Activated CD8-positive, alpha-beta memory T cell treated with anti-CD3 and anti-CD28 coated beads, Interleukin-2, amount 50 U/mL, for 24 hours (primary cell): ENCODE results near the gene CD3E.

ENCODE experiments used
- DNase-seq: peaks from one replicate; pipeline ENCODE4 v3.0.0-alpha.2; 2020; ENCODE audit errors: extremely low read depth

The CD3E gene

GRCh38 chr11:118304568-118305248, at the start of gene CD3E:
Gene CD3E, plus strand, starts transcription at chr11:118304730. Its CDS starts 223 bp downstream, at chr11:118304953.
- DNase-seq, result no peak

- DNase-seq, result no peak
Measured at GRCh38 chr11:118258410-118258809, 46.1 kb upstream of the CD3E start.

GRCh38 chr11:118259138-118259537, 45.4 kb upstream of the CD3E start:
- no peak for DNase-seq

DNA sequence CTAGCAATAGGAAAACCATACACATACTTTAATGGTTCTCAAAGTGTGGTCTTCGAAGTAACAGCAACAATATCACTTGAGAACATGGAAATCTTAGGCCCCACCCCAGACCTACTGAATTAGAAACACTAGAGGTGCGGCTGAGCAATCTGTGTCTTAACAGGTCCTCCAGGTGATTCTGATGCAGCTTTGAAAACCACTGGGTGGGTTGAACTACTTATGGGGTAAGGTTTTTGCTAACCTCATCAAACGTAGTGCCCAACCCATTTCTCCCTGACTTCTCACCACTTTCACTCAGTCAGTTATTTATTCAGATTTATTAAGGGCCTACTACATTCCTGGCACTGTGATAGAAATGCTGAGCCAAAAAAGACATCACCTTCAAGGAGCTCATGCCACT, 44.2 kb upstream of the CD3E start:
- DNase-seq, result no peak

- no peak for DNase-seq
Measured at GRCh38 chr11:118263112-118263511, 41.4 kb upstream of the CD3E start.

DNA sequence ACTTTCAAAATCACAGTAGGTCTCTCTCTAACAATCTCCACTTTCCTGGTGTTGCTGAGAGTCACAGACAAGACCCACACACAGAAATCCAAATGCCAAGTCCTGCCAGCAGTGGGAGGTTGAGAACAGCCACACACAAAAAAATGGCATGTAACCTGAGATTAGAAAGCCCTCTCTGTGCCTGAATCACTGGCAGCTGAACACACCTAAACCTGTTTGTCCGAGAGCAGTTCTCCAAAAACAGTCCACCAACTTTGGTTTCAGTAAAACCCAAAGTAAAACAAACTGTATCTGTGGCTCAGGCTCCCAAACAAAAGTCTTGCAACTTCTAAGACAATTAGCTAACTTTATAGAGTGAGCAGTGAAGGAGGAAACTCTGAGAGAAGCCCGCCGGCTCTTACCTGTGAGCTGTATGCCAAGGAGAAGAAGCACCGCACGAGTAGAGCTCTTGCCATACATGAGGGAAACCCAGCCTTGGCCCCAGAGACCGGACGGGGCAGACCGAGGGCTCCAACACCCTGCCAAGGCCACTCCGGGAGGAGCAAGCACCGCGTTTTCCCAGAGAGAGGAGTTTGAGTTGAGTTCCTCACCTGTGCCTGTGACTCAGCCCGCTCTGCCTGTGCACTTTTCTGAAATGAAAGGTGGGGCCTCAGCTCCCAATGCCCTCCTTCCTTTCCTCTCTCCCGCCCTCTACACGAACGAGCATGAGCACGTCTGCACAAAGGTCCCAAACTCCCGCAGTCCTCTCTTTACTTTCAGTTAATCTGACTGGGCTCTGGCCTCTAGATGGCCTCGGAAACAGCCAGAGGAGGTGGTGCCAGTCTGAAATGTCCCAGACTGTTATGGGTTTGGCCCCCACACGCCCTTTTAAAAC, 40.6 kb upstream of the CD3E start, which contains the start of gene MPZL2:
Gene MPZL2 (minus strand): TSS at position 603 of the 874 bp plus-strand sequence. CDS start 144 bp downstream, at position 459.
- no peak for DNase-seq

DNA sequence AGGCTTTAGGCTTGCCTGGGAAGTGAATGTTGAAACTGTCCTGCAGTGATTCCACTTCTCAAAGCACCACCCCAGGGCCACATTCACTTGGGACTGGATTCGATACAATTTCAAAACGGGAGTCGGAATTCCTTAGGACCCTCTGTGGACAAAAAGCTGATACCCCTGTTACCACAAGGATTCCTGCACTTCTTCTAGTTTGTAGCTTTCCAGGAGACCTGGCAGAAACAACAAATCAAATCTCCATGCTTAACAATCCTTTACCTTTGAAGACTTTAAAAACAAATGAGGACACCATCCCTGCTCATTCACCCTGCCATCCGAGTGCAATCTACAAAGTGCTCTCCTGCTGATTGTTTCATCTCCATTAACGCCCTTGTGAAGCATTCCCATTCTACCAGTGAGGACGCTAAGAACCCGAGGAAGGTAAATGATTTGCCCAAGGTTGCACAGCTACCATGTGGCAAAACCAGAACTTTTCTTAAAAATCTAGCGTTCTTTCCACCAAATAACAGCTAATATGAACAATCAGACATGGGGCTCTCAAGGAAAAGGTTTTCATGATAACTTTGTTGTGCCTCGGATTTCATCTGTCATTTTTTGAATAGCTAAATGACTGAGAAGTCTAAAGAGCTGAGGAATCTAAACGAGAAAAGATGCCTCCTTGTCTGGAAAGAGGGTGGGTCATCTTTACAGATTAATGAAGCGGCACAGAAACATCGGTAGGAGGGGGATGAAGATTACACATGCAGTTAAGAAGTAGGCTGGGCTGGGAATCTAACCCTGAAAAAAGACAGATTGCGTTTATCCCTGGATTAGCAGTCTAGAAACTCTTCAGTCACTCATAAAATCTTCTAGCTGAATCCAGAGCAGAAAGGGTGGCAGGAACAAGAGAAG, 39.7 kb upstream of the CD3E start:
- no peak for DNase-seq

- no peak for DNase-seq
Measured at GRCh38 chr11:118265954-118266353, 38.6 kb upstream of the CD3E start.

GRCh38 chr11:118267486-118267885, 37.0 kb upstream of the CD3E start:
- DNase-seq, result no peak

- DNase-seq, result no peak
Measured at GRCh38 chr11:118272001-118272400, 32.5 kb upstream of the CD3E start.

GRCh38 chr11:118274186-118274585, 30.3 kb upstream of the CD3E start:
- no peak for DNase-seq

DNA sequence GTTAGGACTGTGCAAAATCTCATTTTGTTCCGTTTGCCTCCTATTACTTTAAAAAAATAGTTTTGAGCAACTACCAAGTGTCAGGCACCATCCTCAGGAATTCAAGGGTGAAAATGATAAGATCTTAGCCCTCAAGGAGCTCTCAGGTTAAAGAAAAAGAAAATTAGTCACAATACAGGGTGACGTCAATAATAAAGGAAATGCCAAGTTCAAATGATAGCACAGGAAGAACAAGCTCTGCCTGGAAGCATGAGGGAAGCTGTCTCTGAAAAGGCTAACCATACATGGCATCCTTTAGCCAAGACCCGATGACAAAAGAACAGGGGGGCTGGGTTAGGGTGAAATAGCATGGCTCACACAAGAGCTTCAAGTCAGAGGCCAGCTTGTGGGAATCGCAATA, 29.4 kb upstream of the CD3E start:
- DNase-seq, result no peak

- DNase-seq, result no peak
Measured at GRCh38 chr11:118276422-118276821, 28.1 kb upstream of the CD3E start.

- DNase-seq, result no peak
Measured at GRCh38 chr11:118277312-118277711, 27.2 kb upstream of the CD3E start.

DNA sequence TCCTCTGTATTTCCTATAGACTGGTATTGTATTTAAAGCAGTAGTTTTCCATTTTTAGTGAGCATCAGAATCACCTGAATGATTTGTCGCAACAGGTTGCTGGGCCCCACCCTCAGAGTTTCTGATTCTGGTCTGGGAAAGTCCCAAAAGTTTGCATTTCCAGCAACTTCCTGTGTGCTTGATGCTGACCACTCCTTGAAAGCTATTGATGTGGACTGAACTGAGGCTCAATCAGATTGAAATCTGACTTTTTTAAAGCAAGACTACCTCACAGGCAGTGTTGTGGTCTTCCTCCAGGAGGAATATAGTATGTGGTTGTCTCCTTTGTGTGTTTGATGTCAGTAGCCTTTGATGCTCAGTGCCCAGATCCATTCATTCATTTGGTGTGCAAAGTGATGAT, 23.2 kb upstream of the CD3E start:
- DNase-seq, result no peak

- DNase-seq, result no peak
Measured at GRCh38 chr11:118282606-118283005, 21.9 kb upstream of the CD3E start.

- no peak for DNase-seq
Measured at GRCh38 chr11:118283037-118283636, 21.4 kb upstream of the CD3E start.

DNA sequence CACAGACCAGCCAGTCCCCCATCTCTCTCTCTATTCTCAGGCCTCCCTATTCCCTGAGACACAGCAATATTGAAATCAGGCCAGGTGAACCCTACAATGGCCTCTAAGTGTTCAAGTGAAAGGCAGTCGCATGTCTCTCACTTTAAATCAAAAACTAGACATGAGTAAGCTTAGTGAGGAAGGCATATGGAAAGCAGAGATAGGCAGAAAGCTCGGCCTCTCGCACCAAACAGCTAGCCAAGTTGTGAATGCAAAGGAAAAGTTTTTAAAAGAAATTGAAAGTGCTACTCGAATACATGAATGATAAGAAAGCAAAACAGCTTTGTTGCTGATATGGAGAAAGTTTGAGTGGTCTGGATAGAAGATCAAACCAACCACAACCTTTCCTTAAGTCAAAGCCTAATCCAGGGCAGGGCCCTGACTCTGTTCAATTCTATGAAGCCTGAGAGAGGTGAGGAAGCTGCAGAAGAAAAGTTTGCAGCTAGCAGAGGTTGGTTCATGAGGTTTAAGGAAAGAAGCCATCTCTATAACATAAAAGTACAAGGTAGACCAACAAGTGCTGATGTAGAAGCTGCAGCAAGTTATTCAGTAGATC, 20.7 kb upstream of the CD3E start:
- no peak for DNase-seq

DNA sequence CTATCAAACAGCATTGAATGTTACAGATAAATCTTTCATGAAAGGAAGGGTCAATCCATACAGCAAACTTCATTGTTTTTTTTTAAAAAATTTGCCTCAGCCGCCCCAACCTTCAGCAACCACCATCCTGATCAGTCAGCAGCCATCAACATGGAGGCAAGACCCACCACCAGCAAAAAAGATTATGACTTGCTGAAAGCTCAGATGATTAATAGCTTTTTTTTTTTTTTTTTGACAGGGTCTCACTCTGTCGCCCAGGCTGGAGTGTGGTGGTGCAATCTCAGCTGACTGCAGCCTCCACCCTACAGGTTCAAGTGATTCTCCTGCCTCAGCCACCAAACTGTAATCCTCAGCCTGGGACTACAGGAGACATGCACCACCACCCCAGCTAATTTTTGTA, 18.0 kb upstream of the CD3E start:
- DNase-seq, result no peak

- no peak for DNase-seq
Measured at GRCh38 chr11:118287006-118287405, 17.5 kb upstream of the CD3E start.

- DNase-seq, result no peak
Measured at GRCh38 chr11:118289401-118289800, 15.1 kb upstream of the CD3E start.
